Activated CD8-positive, alpha-beta memory T cell treated with anti-CD3 and anti-CD28 coated beads for 1 hour (primary cell): Measurements from ENCODE around the gene EAPP.
A peak's percentile ranks its signal among the peaks of the same experiment; 100 is the strongest.
"Not testable (repeated sequence)": the region's sequence is repeated elsewhere in the genome, so short reads cannot be mapped to it uniquely, and the experiment has no call there.

Experiments used
- DNase-seq, 2 donors: peaks; one replicate each; pipeline ENCODE4 v3.0.0-alpha.2; 2020; ENCODE audit warnings: low read depth in 1 of 2; ENCODE audit errors: extremely low read depth in 1 of 2

EAPP gene

GRCh38 chr14:34539407-34540180 is at the start of gene EAPP:
TSS of gene EAPP (minus strand) at chr14:34539701. CDS start at chr14:34539628, 73 bp downstream.
- DNase-seq: peak; percentile 83 to 89

DNA sequence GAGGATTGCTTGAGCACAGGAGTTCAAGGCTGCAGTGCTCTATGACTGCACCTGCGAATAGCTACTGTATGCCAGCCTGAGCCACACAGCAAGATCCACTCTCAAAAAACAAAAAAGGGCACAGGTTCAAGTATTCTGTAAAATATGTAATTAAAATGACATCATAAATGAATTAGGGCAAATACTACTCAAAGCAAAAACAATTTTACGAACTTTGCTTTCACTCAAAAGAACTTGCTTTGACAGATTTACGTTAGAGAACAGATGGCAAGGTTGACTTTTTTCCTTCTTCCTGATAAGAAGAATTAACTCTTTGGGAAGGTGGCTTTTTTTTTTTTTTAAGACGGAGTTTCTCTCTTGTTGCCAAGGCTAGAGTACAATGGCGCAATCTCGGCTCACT is 44.0 kb upstream of the EAPP start:
- no peak for DNase-seq

DNA sequence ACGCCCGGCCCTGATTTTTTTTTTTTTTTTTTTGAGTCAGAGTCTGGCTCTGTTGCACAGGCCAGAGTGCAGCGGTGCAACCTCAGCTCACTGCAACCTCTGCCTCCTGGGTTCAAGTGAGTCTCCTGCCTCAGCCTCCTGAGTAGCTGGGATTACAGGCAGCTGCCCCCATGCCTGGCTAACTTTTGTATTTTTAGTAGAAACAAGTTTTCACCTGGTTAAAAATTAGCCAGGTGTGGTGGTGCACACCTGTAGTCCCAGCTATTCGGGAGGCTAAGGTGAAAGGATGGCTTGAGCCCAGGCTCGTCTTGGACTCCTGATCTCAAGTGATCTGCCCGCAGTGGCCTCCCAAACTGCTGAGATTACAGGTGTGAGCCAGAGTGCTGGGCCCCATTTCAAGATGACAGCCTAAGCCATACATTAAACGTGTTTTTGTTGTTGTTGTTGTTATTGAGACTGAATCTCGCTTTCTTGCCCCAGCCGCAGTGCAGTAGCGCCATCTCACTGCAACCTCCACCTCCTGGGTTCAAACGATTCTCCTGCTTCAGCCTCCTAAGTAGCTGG is 42.7 kb upstream of the EAPP start:
- DNase-seq: no peak

DNA sequence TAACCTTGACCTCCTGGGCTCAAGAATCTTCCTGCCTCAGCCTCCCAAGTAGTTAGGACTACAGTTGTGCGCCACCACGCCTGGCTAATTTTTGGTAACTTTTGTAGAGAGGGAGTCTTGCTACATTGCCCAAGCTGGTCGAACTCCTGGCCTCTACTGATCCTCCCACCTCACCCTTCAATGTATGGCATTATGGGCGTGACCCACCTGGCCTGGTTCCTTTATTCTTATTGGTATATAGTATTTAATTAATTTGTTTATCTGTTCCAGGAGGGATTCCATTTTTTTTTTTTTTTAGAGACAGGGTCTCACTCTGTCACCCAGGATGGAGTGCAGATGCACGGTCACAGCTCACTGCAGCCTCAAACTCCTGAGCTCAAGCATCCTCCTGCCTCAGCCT is 40.9 kb upstream of the EAPP start:
- no peak for DNase-seq

DNA sequence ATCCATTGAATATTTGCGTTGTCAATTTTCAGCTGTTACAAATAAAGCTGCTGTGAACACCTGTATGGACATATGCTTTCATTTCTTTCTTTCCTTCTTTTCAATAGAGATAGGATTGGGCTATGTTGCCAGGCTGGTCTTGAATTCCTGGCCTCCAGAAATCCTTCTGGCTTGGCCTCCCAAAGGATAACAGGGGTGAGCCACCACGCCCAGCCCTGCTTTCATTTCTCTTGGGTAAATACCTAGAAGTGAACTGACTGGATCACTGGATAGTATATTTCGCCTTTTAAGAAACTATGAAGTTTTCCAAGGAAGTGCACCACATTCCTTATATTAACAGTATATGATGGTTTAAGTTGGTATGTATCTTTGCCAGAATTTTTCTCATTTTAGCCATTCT is 32.3 kb upstream of the EAPP start:
- DNase-seq: no peak

DNA sequence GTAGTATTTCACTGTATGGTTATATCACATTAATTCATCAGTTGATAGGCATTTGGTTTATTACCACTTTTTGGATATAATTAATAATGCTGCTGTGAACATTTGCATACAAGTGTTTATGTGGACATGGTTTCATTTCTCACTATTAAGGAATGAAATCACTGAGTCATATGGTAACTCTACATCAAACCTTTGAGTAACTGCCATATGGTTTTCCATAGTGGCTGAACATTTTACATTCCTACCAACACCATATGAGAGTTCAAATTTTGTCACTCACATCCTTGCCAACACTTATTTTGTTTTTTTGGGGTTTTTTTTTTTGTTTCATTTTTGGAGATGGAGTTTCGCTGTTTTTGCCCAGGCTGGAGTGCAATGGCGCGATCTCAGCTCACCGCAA is 30.2 kb upstream of the EAPP start:
- no peak for DNase-seq

DNA sequence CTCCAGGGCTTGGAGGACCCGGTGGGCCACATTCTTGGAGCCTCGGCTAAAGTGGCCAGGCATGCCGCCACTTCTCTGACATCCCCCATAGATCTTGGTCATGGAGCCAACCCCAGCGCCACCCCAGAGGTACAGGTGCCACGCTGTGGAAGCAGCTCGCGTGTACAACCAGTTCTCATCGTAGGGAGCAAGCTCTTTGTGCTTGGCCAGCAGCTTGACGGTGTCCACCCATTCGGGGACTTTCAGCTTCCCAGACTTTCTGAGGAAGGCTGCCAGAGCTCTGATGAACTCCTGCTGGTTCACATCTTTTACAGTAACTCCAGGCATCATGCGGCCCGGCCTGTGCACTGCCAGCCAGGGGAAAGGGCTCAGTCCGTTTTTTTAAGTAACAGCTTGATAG is 29.3 kb upstream of the EAPP start:
- no peak for DNase-seq

DNA sequence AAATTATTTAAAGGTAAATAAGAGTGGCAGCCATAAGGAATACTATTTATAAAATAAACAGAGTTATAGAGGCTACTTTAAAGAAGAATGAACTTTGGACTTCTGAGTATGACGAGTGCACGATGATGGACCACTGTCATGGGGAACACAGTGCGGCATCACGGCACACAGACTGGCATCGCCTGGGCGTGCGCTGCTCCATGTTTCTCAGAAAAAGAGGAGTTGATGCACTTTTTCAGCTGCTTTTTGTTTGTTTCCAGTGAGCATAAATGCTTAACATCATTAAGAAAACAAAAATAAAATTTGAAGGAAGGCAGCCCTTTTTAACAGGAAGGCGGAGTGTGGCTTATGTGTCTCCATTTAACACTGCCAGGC is 23.3 kb upstream of the EAPP start:
- no peak for DNase-seq

DNA sequence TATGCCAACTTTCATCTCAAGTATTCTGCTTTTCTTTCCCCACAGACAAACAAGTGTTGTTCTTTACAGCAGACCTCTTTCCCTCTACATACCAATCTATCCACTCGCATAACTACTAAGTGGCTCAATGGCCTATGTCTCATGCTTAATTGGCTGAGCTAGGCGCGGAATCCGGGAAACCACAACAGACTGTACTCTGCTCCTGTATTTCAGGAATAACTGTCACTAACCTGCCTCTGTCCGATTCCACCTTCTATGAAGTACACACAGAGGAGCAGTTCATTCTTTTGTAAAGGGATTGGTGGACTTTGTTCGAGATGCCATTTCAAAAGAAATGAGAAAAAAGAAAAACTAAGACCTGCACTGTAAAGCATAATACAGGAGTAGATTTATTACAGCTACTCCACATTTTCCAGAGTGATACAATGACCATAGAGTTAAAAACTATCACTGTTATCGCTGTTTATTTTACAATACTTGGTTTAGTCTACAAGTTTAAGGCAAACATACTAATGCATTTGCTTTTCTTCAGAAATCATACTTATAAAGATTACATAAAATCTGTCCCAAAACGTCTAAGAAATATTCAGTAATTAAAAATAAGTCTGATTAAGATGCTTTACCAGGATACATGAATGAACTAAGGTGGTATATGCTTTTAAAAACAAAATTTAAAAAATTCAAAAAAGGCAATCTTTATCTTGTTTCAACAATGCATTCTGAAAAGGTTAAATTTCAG is 22.7 kb upstream of the EAPP start:
- DNase-seq: not testable (repeated sequence)

DNA sequence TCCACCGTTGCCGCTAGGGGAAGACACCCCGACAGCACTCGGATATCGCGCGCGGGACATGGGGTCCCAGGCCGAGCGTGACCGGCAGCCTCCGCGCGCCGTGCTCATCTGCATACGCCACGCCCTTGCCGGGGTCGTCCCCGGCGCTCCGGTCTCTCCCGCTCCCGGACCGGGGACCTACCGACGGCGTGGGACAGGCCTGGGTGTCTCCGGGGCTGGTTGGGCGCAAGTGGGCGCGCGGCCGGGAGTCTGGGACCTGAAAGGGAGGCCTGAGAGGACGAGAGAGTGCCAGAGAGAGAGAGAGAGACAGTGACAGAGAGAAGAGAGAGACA is 17.0 kb upstream of the EAPP start:
- DNase-seq: not testable (repeated sequence)

DNA sequence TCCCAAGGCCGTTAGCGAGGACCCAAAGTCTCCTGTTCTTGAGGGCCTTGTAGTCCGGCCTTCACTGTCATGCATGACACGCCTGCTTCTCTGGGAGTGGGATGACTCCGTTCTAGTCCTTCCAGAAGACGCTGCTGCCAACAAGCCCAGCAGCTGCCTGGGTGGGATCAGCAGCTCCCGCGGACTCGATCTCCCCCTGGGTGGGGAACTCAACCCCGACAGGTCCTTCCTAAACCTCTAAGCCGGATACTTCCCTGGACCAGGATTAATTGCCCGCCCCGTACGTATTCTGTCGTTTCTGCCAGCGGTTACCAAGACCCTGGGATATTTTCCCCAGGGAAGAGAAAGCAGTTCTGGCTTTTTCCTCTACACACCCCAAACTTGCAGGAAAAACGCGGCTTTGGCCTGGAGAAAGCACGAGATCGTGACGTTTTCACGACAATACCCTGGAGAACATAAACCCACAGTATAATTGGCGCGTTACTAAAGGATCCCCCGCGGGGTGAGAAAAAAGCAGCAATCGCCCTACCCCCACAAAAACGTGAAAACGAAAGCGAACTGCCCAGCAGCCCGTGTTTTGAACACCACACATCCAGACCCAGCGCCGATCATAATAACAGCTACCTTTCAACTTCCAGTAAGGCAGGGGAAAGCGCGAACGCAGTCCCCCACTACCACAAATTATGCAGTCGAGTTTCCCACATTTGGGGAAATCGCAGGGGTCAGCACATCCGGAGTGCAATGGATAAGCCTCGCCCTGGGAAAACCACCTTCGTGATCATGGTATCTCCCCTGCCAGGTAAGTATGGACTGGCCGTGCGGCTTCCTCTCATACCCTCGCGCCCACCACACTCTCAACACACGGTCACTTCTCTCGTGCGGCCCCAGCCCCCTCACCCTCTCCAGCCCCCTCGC is 16.3 kb upstream of the EAPP start:
- not testable (repeated sequence) for DNase-seq

GRCh38 chr14:34554540-34555250 is 15.2 kb upstream of the EAPP start:
- no peak for DNase-seq

DNA sequence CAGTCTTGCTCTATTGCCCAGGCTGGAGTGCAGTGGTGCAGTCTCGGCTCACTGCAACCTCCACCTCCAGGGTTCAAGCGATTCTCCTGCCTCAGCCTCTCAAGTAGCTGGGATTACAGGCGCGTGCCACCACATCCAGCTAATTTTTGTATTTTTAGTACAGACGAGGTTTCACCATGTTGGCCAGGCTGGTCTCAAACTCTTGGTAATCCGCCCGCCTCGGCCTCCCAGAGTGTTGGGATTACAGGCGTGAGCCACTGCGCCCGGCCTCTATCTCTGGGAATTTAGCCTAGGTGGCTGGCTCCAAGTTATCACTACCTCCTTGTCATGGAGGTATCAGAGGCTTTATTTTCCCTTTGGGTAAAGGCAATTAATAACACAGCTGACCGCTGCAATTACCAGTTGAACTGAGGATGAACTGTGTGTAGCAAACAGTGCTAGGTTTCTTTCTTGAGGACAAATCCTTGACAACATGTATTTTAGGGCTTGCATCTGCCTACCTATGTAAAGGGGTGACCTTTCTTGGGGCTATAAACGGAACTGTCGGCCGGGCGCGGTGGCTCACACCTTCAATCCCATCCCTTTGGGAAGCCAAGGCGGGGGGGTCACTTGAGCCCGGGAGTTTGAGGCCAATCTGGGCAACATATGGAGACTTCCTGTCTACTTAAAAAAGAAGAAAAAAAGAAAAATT is 9.9 kb upstream of the EAPP start:
- not testable (repeated sequence) for DNase-seq

- DNase-seq: no peak
Observed at GRCh38 chr14:34548472-34548981, 9.0 kb upstream of the EAPP start.

GRCh38 chr14:34547136-34547520 is 7.6 kb upstream of the EAPP start:
- DNase-seq: not testable (repeated sequence)

DNA sequence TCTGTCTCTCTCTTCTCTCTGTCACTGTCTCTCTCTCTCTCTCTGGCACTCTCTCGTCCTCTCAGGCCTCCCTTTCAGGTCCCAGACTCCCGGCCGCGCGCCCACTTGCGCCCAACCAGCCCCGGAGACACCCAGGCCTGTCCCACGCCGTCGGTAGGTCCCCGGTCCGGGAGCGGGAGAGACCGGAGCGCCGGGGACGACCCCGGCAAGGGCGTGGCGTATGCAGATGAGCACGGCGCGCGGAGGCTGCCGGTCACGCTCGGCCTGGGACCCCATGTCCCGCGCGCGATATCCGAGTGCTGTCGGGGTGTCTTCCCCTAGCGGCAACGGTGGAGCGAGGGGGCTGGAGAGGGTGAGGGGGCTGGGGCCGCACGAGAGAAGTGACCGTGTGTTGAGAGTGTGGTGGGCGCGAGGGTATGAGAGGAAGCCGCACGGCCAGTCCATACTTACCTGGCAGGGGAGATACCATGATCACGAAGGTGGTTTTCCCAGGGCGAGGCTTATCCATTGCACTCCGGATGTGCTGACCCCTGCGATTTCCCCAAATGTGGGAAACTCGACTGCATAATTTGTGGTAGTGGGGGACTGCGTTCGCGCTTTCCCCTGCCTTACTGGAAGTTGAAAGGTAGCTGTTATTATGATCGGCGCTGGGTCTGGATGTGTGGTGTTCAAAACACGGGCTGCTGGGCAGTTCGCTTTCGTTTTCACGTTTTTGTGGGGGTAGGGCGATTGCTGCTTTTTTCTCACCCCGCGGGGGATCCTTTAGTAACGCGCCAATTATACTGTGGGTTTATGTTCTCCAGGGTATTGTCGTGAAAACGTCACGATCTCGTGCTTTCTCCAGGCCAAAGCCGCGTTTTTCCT is 7.0 kb upstream of the EAPP start:
- DNase-seq: not testable (repeated sequence)

- DNase-seq: not testable (repeated sequence)
Observed at GRCh38 chr14:34540181-34541059, 919 bp upstream of the EAPP start.
